Cardiac septum (tissue), 1 donor: ENCODE results near the gene IL24. TPM values are rescaled to one million over a fixed set of nuclear protein-coding genes. Genes with fewer than 3 reads are reported as not detected.

Experiments
- DNase-seq: peaks from one replicate; pipeline ENCODE4 v3.0.0-alpha.2; 2020; ENCODE audit warnings: low spot score
- intact Hi-C: fragments of 100-400 bp; cut with DNase I; formaldehyde crosslinking; loops from one replicate; pipeline ENCODE4 v1.14.0; 2022
- total RNA-seq: library from RNA; stranded (reverse); fragmentation: NEBNext Ultra II Directional; extraction: Animal tissue kit (Norgen Biotek cat#: 25700); gene quantifications from one replicate; pipeline ENCODE4 v1.2.1, GENCODE V29; 2021
- donor health status: DM: no; HTN: no; CAD: no.

The IL24 gene
- total RNA-seq, 1 donor from 2014 or later = not detected

- DNase-seq = no peak
- intact Hi-C loops = no loop called here
Measured at GRCh38 chr1:206941766-206942418, 44.6 kb downstream of the IL24 start.

GRCh38 chr1:206944703-206945102 lies 47.5 kb downstream of the IL24 start:
- intact Hi-C loops = no loop called here
- DNase-seq = no peak

DNA sequence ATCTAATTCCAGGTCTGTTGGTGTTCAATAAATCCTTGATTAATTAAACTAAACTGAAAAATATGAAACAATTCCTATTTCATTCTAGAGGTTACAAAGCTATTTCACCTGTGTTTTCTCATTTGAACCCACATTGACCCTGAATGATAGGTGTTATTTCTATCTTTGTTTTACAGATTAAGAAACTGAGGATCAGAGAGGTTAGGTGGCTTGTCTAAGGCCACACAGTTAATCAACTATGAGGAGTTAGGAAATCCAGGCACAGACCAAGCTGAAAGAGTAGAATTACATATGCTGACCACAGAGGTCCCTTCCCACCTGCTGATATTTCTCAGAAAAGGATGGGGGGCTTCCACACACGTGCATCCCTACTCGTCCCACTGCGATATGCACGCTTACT lies 48.5 kb downstream of the IL24 start:
- DNase-seq = no peak
- intact Hi-C loops = no loop called here

DNA sequence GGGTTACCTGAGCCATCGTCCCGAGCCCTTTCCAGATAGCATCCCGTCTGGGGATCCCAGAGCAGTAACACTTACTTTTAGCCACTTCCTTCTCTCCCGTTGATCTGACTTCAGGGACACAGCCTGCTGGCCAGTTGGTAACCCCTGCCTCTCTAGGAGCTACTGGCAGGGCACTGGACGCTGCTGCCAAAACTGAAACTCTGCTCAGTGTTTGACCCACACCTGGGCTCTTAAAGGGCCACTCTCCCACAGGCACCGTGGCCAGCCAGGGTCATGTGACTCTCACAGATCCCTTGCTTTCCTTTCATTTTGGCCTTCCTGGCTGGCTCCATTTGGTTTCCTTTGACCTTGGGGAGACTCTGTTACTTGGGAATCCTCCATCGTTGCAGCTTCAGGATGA lies 49.0 kb downstream of the IL24 start, which contains the start of gene PIGR:
PIGR (minus strand) TSS at position 206 of the 400 bp plus-strand sequence. CDS start 5,935 bp downstream, outside the sequence.
- intact Hi-C loops = no loop called here
- no peak for DNase-seq

DNA sequence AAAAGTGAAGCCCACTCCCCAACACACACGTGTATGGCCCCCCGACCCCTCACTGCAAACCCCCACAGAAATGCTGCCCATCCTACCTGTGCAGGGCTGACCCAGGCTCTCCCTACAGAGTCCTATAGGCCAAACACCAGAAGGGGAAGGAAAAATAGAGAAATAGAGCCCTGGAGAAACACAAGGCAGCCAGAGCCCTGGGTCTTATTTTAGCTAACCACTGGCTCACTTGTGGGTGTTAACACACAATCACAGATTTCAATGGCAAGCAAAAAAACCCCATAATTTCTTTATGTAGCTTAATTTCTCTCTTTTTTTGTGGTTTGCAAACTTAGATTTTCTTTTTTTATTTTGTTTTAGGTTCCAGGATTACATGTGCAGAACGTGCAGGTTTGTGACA lies 50.0 kb downstream of the IL24 start:
- intact Hi-C loops = no loop called here

DNA sequence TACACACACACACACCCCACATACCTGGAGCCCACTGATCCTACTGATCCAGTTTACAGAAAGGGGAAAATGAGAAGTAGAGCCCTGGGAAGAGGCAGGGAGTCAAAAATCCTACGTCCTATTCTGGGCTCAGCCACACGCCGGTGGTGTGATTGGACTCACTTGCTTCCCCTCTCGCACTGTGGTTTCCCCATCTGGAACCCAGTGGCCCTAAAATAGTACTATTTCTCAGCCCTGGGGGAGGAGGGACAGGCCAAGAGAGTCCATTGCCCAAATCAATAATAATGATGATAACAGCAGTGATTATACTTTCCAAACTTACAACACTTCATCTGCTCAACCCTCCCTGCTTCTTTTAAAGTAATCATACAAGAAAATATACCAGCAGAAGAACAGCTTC lies 52.0 kb downstream of the IL24 start:
- DNase-seq = no peak
- intact Hi-C loops = no loop called here

More for the DNA sequence above, 50.0 kb downstream of the IL24 start:
- no peak for DNase-seq

DNA sequence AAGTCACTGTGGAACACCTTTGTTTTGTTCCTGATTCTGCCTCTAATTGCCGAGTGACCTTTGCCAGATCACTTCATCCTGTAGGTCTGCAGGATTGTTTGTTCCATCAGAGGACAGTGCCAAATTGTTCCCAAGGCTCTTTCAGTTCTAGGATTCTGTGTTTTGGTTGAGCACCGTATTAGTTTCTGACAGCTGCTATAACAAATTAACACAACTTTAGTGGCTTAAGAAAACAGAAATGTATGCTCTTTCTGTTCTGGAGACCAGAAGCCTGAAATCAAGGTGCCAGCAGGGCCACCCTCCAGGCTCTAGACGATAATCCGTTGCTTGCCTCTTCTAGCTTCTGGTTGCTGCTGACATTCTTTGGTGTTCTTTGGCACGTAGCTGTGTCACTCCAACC lies 52.4 kb downstream of the IL24 start:
- intact Hi-C loops = no loop called here
- DNase-seq = no peak

GRCh38 chr1:206951318-206952100 lies 54.3 kb downstream of the IL24 start:
- intact Hi-C loops = no loop called here
- no peak for DNase-seq

DNA sequence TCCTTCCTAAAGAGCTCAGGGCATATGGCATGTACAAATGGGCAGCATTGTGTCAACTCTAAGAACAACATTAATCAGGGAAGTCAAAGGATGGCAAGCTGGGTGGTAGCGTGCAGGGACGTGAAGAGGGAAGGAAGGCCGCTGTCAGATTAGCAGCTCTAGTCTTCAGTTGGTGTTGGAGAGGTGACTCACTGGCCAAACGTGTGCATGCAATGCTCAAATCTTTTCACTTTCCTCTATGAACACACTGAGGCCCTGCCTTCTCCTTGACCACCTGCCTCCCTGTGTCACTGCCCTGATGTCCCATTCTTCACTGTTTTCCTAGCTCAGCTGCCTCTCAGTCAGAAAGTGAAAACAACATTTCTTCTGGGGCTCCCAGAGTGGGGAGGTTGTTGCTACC lies 54.9 kb downstream of the IL24 start:
- no peak for DNase-seq
- intact Hi-C loops = no loop called here

- intact Hi-C loops = no loop called here
- DNase-seq = no peak
Measured at GRCh38 chr1:206953126-206953525, 55.9 kb downstream of the IL24 start.

DNA sequence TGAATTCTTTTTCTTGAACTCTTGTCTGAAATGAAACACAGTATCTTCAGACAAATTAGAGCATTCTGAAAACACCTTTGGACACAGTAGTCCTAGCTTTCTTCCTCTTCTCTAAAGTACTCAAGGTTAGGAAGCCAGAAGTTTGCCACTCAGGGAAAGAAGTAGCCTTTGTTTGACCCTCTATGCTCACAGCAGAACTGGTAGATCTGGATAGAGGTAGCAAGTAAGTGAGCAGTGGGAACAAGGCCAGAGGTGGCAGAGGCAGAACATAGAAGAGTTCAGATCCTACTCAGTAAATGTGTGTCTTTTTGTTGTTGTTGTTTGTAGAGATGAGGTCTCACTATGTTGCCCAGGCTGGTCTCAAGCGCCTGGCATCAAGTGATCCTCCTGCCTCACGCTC lies 56.4 kb downstream of the IL24 start:
- intact Hi-C loops = no loop called here
- no peak for DNase-seq

Other genes starting within 250 kb of the IL24 start
- gene MAPKAPK2, start 212.5 kb upstream of the IL24 start, total RNA-seq = 242 TPM
- not detected for gene IL19, start 126.7 kb upstream of the IL24 start, total RNA-seq
- gene IL10, start 124.9 kb upstream of the IL24 start, total RNA-seq = 0.43 TPM
- not detected for gene IL20, start 31.8 kb upstream of the IL24 start, total RNA-seq
- gene FCMR, start 24.5 kb downstream of the IL24 start, total RNA-seq = 4.4 TPM
- 0.22 TPM for gene PIGR, start 49.0 kb downstream of the IL24 start, total RNA-seq
- not detected for gene FCAMR, start 73.0 kb downstream of the IL24 start, total RNA-seq
- 0.70 TPM for gene C1orf116, start 135.3 kb downstream of the IL24 start, total RNA-seq
- gene YOD1, start 153.8 kb downstream of the IL24 start, total RNA-seq = 7.2 TPM
- gene PFKFB2, start 155.8 kb downstream of the IL24 start, total RNA-seq = 49.9 TPM
- 0.24 TPM for gene C4BPB, start 191.4 kb downstream of the IL24 start, total RNA-seq
- gene C4BPA, start 206.8 kb downstream of the IL24 start, total RNA-seq = not detected